Right renal pelvis (tissue), 4 donors: ENCODE results near the gene WDFY1. TPM values are rescaled to one million over a fixed set of nuclear protein-coding genes. Genes with fewer than 3 reads are reported as not detected.
A peak's percentile ranks its signal among the peaks of the same experiment; 100 is the strongest.

Experiments
- DNase-seq, 4 donors: peaks; one replicate each; pipeline ENCODE4 v3.0.0-alpha.2; 2013; ENCODE audit warnings: low read depth in 4 of 4, low spot score in 3 of 4, missing footprints in 1 of 4
- polyA plus RNA-seq, 4 donors: library from polyadenylated mRNA; unstranded; fragments of 120-200 nt; gene quantifications; one replicate each; pipeline ENCODE4 v1.2.1, GENCODE V29; 2013; ENCODE audit not compliant: insufficient read length in 4 of 4

The WDFY1 gene
- polyA plus RNA-seq, 4 donors = 55.4 to 71.2 (median 64.7) TPM

GRCh38 chr2:223865124-223865523 lies 80.0 kb downstream of the WDFY1 start:
- no peak for DNase-seq

- DNase-seq = no peak
Measured at GRCh38 chr2:223863491-223863890, 81.6 kb downstream of the WDFY1 start.

GRCh38 chr2:223860809-223861738 lies 84.1 kb downstream of the WDFY1 start:
- DNase-seq = no peak

- DNase-seq = no peak
Measured at GRCh38 chr2:223859070-223859469, 86.1 kb downstream of the WDFY1 start.

- DNase-seq = no peak
Measured at GRCh38 chr2:223856584-223856983, 88.6 kb downstream of the WDFY1 start.

- DNase-seq = no peak
Measured at GRCh38 chr2:223856021-223856420, 89.1 kb downstream of the WDFY1 start.

GRCh38 chr2:223855426-223855825 lies 89.7 kb downstream of the WDFY1 start:
- no peak for DNase-seq

- DNase-seq = no peak
Measured at GRCh38 chr2:223854741-223855140, 90.4 kb downstream of the WDFY1 start.

- no peak for DNase-seq
Measured at GRCh38 chr2:223853425-223853837, 91.7 kb downstream of the WDFY1 start.

- no peak for DNase-seq
Measured at GRCh38 chr2:223852281-223852795, 92.8 kb downstream of the WDFY1 start.

GRCh38 chr2:223847410-223847809 lies 97.7 kb downstream of the WDFY1 start:
- DNase-seq = no peak

GRCh38 chr2:223846515-223846914 lies 98.6 kb downstream of the WDFY1 start:
- DNase-seq = no peak

GRCh38 chr2:223841436-223842190 lies 103.5 kb downstream of the WDFY1 start:
- DNase-seq = no peak

GRCh38 chr2:223837287-223838061 lies 107.7 kb downstream of the WDFY1 start, which contains the start of gene AP1S3:
AP1S3 (minus strand) TSS chr2:223837582; CDS start chr2:223837450, 132 bp downstream.
- peak in 2 of 4 donors; percentile 41 to 49 for DNase-seq

GRCh38 chr2:223835701-223836532 lies 109.2 kb downstream of the WDFY1 start:
- no peak for DNase-seq

- DNase-seq = no peak
Measured at GRCh38 chr2:223834431-223834830, 110.7 kb downstream of the WDFY1 start.

GRCh38 chr2:223832241-223832903 lies 112.8 kb downstream of the WDFY1 start:
- DNase-seq = no peak

- DNase-seq = no peak
Measured at GRCh38 chr2:223829128-223829527, 116.0 kb downstream of the WDFY1 start.

GRCh38 chr2:223828314-223828713 lies 116.8 kb downstream of the WDFY1 start:
- no peak for DNase-seq
